ENCODE results near the gene MIPOL1.
"Not testable (repeated sequence)": the region's sequence is repeated elsewhere in the genome, so short reads cannot be mapped to it uniquely, and the experiment has no call there.

The MIPOL1 gene

DNA sequence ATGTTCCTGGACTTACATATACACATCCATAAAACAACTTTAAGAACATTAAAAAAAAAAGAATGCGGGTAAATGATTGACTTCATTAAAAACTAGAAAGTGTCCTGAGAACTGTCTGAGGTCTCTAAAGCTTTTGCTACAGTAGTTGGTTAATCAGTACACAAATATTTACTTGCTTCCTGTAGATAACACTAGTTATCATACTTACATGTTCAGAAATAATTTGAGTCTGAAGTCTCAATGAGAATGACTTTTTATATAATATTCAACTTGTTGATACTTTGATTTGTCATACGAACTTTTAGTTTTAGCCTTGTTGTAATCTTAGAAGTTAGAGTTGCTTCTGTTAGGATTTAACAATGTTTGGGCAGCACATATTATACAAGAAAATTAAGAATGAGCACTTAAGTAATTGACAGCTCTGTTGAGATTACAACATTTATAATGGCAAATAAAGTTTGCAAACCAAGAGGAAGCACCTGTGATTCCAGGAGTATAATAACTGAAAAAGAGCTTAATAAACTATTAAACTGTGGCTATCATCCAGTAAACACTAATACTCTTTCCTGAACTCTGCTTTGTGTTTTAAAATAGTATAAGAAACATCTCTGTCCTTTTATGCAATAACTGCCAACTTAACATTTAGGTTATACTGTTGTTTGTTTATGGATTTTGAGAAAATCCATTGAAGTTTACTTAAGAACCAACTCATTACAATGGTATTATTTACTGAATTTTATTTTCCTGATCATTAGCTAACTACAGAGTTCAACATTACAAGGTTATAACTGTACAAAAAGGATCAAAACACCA is 131.7 kb downstream of the MIPOL1 start:
- Mint-ChIP-seq H3K4me3 (no peak overlapping the region), H3K9me3 (peaks cover 5% of the 10 kb centered on the region), H3K27me3 (no peaks in the 10 kb centered on the region), H3K27ac (no peak overlapping the region), H3K4me1 (ENCODE audit: low read depth) (no peaks in the 10 kb centered on the region), H3K36me3 (ENCODE audit: low read depth) (no peaks in the 10 kb centered on the region)

DNA sequence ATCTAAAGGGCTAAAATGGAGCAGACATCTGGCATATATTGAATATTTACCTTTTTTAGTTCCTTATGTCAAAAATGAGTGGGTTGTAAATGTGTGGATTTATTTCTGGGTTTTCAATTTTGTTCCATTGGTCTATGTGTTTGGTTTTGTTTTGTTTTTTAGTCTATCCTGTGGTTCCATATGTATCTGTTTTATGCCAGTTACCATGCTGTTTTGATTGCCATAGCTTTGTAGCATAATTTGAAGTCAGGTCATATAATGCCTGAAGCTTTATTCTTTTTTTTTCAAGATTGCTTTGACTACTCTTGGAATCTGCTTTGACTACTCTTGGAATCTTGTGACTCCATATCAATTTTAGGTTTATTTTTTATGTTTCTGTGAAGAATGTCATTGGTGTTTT is 133.2 kb downstream of the MIPOL1 start:
- Mint-ChIP-seq H3K4me3 (no peak overlapping the region), H3K4me1 (ENCODE audit: low read depth) (no peaks in the 10 kb centered on the region), H3K9me3 (peaks cover 5% of the 10 kb centered on the region), H3K27me3 (no peaks in the 10 kb centered on the region), H3K36me3 (ENCODE audit: low read depth) (no peaks in the 10 kb centered on the region), H3K27ac (no peak overlapping the region)

DNA sequence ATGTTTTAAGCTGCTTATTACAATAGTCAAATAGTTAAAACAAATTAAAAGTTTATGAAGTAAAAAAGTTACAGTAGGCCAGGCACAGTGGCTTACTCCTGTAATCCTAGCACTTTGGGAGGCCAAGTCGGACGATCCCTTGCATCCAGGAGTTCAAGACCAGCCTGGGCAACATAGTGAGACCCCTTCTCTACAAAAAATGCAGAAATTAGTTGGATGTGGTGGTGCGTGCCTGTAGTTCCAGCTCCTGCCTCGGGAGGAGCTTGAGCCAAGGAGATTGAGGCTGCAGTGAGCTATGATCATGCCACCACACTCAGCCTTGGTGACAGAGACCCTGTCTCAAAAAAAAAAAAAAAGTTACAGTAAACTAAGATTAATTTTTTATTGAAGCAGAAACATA is 142.6 kb downstream of the MIPOL1 start:
- no peak overlapping the region for H3K4me3 Mint-ChIP-seq
- no peak overlapping the region for H3K27ac Mint-ChIP-seq
- H3K27me3 Mint-ChIP-seq: no peaks in the 10 kb centered on the region
- peaks cover 3% of the 10 kb centered on the region for H3K9me3 Mint-ChIP-seq
- H3K36me3 Mint-ChIP-seq (ENCODE audit: low read depth): no peaks in the 10 kb centered on the region
- H3K4me1 Mint-ChIP-seq (ENCODE audit: low read depth): no peaks in the 10 kb centered on the region

DNA sequence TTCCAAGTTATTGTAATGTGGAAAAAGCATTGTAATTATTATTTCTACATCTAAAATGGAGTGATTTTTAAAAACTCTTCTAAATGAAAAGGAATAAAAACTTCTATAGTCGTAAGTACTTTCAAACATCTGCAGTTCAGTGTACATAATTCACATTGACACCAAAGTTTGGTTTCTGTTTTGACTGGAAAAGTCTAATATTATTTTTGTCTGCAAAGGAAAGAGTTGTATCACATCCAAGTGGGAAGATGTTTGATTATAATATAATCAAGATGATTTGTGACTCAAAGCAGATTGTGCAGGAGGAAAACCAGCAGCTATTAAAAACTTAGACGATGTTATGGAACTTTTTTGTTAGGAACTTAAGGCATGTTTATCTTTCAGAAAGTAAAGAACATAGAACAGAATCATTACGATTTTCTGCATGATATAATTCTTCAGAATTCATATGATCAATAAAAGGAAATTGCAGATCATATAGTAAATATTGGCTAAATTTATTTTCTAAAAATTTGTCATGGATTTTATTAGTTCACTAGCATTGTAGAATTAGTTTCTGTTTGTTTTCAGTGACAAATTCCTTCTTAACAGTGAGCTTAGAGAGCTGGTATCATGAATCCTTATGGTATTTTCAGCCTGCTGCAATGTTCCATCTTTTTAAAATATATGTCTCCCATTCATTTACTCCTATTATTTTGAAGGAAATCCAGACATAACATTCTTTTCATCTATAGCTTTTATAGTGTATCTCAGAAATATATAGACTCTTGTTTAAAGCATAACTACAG is 145.8 kb downstream of the MIPOL1 start:
- peaks cover 8% of the 10 kb centered on the region for H3K9me3 Mint-ChIP-seq
- no peaks in the 10 kb centered on the region for H3K4me1 Mint-ChIP-seq (ENCODE audit: low read depth)
- H3K36me3 Mint-ChIP-seq (ENCODE audit: low read depth): no peaks in the 10 kb centered on the region
- no peaks in the 10 kb centered on the region for H3K27me3 Mint-ChIP-seq
- H3K4me3 Mint-ChIP-seq: no peak overlapping the region
- no peak overlapping the region for H3K27ac Mint-ChIP-seq

DNA sequence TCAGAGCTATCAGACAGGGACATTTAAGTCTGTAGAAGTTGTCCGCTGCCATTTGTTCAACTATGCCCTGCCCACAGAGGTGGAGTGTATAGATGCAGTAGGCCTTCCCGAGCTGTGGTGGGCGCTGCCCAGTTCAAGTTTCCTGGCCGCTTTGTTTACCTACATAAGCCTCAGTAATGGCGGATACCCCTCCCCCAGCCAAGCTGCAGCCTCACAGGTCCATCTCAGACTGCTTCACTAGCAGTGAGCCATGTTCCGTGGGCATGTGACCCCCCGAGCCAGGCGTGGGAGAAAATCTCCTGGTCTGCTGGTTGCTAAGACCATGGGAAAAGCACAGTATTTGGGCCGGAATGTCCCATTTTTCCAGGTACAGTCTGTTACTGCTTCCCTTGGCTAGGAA is 165.9 kb downstream of the MIPOL1 start:
- no peaks in the 10 kb centered on the region for H3K4me1 Mint-ChIP-seq (ENCODE audit: low read depth)
- H3K27me3 Mint-ChIP-seq: no peaks in the 10 kb centered on the region
- no peak overlapping the region for H3K27ac Mint-ChIP-seq
- H3K36me3 Mint-ChIP-seq (ENCODE audit: low read depth): no peaks in the 10 kb centered on the region
- H3K4me3 Mint-ChIP-seq: no peak overlapping the region
- H3K9me3 Mint-ChIP-seq: peaks cover 34% of the 10 kb centered on the region

DNA sequence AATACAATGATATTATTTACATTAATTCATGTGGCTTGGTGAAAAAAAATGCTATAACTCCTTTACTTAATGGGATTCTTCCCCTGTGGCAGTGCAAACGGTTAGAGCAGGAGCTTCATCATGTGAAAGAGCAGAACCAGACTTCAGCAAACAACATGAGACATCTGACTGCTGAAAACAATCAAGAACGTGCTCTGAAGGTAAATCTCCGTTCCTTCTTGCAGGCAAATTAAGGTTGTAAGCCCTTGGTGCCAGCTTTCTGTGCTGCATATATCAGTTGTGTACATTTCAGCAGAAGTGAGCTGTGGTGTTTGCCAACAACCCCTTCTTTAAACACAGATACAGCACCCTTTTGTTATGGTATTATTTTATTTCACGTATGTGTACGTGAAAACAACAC is 171.7 kb downstream of the MIPOL1 start:
- Mint-ChIP-seq H3K36me3 (ENCODE audit: low read depth) (no peaks in the 10 kb centered on the region), H3K27ac (no peak overlapping the region), H3K27me3 (no peaks in the 10 kb centered on the region), H3K4me1 (ENCODE audit: low read depth) (no peaks in the 10 kb centered on the region), H3K9me3 (peaks cover 18% of the 10 kb centered on the region), H3K4me3 (no peak overlapping the region)

DNA sequence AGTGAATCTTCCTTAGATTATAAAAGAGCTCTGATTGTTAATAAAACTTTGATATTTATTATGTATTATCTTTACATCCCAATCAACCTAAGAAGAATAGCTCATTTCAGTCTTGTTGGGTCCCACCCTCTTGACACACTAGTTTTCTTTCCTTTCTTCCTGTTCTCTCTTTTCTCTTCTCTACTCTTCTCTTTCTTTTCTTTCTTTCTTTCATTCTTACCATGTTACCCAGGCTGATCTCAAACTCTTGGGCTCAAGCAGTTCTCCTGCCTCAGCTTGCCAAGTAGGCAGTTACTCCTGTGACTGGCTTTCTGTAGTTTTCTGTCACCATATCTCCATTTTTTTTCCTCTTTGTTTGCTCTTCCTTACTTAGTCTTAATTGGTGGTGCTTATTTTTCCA is 177.8 kb downstream of the MIPOL1 start:
- Mint-ChIP-seq H3K27ac (no peak overlapping the region), H3K36me3 (ENCODE audit: low read depth) (no peaks in the 10 kb centered on the region), H3K4me1 (ENCODE audit: low read depth) (no peaks in the 10 kb centered on the region), H3K4me3 (no peak overlapping the region), H3K27me3 (no peaks in the 10 kb centered on the region), H3K9me3 (peaks cover 6% of the 10 kb centered on the region)

DNA sequence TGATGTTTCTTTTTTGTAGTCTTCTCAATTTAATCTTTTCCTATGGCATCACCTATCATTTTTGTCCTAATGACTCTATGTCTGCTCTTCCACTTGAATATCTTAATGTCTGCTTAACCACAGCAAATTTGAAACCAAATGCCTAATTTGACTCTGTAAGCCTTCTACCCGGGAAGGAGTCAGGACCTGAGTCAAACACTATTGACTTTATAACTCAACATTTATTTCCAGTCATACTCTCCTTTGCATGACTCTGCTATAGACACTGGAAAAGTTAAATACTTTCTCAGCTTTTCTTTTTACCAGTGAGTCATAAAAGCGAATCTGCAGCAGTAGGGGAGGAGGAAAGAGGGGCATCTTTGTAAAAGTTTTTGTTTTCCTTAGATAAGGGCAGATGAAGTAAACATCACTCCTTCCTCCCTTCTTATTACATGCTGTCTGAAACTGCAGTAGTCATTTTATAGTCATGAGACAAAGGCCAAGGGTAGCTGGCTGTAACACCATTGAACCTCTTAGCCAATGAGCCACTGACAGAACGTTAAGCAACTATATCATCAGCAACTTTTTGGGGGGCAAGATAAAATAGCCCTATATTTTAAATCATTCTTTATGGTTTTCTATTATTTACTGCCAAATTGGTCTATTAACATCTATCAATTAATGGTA is 179.3 kb downstream of the MIPOL1 start:
- H3K4me3 Mint-ChIP-seq: no peak overlapping the region
- no peak overlapping the region for H3K27ac Mint-ChIP-seq
- no peaks in the 10 kb centered on the region for H3K36me3 Mint-ChIP-seq (ENCODE audit: low read depth)
- no peaks in the 10 kb centered on the region for H3K27me3 Mint-ChIP-seq
- H3K9me3 Mint-ChIP-seq: peaks cover 6% of the 10 kb centered on the region
- H3K4me1 Mint-ChIP-seq (ENCODE audit: low read depth): no peaks in the 10 kb centered on the region

DNA sequence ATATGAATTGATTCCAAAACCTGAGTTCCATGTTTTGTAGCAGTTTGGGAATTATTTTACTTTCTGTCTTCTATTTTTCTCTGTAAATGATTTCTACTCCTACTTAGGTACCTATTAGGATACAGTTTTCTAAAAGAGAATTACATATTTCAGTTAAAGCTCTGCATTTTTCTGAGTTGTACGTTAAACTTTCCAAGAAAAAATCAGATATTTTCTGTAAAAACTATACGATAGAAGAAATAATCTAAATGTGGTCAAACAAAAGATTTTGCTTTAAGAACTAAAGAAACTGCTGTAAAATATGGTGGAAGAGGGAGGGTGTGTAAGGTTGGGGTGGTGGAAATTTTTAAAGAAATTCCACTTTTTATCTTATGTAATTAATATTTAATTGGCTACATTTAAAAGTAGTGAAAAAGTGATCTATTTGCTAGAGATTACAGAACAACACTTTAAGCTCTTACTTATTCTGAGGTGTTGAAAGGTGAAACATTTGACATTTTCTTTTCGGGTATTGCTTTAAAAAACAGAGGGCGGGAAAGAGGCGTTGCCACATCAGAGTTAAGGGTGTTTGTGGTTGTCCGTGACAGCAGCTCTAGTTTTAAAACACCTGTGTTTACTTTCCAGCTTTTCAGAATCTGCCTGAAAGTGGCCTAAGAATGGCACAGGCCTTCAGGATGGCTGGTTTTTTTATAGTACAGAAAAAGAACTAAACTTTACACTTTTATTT is 187.3 kb downstream of the MIPOL1 start:
- Mint-ChIP-seq H3K4me3 (no peak overlapping the region), H3K9me3 (peaks cover 7% of the 10 kb centered on the region), H3K4me1 (ENCODE audit: low read depth) (no peaks in the 10 kb centered on the region), H3K27me3 (no peaks in the 10 kb centered on the region), H3K36me3 (ENCODE audit: low read depth) (no peaks in the 10 kb centered on the region), H3K27ac (no peak overlapping the region)

DNA sequence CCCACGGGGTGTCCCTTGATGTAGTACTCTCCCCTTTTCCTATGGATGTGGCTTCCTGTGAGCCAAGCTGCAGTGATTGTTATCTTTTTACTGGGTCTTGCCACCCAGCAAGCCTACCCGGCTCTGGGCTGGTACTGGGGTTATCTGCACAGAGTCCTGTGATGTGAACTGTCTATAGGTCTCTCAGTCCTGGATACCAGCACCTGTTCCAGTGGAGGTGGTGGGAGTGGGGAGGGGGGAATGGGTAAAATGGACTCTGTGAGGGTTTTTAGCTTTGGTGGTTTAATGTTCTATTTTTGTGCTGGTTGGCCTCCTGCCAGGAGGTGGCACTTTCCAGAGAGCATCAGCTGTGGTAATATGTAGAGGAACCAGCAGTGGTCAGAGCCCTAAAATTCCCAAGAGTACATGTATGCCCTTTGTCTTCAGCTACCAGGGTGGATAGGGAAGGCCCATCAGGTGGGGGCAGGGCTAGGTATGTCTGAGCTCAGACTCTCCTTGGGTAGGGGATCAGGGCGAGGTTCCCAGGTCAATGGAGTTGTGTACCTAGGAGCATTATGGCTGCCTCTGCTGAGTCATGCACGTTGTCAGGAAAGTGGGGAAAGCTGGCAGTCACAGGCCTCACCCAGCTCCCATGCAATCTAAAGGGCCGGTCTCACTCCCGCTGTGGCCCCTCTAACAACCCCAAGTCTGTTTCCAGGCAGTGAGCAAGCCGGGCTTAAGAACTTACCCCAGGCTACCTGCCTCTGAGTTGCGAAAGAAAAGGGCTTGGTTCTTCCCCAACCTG is 199.6 kb downstream of the MIPOL1 start:
- not testable (repeated sequence) for H3K4me3 Mint-ChIP-seq; H3K27me3 Mint-ChIP-seq; H3K36me3 Mint-ChIP-seq (ENCODE audit: low read depth); H3K4me1 Mint-ChIP-seq (ENCODE audit: low read depth); H3K27ac Mint-ChIP-seq
- H3K9me3 Mint-ChIP-seq: peaks cover 20% of the 10 kb centered on the region

DNA sequence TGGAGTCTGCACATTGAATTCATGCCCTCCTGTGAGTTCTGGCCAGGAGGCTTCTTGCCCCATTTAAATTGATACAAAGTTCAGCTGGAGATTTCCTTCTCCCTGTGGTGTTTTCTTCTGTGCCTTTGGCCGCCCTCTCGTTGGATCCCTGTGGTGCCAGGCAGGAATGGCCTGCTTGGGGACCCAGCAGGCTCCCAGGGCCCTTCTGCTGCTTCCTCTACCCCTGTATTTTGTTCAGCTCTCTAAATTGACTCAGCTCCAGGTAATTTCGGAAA is 200.1 kb downstream of the MIPOL1 start:
- Mint-ChIP-seq H3K4me1 (ENCODE audit: low read depth) (no peaks in the 10 kb centered on the region), H3K27me3 (no peaks in the 10 kb centered on the region), H3K27ac (no peak overlapping the region), H3K9me3 (peaks cover 20% of the 10 kb centered on the region), H3K36me3 (ENCODE audit: low read depth) (no peaks in the 10 kb centered on the region), H3K4me3 (no peak overlapping the region)

DNA sequence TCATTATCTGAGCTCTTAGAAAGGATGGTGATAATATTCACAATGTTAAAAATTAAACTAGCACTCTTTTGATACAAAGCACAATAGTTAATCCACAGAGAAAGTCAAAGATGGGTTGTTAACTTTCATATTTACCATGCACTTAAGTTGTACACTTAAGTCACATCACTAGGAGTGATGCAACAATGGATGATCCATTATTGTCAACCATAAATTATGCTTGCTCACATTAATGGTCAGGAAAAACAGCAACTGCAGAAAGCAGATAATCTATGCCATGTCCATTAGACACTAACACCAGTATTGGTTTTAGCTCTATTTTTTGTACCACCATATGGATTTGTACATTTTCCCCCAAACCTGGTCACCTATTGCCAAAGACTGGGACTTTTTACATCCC is 201.8 kb downstream of the MIPOL1 start:
- H3K27ac Mint-ChIP-seq: no peak overlapping the region
- H3K27me3 Mint-ChIP-seq: no peaks in the 10 kb centered on the region
- no peak overlapping the region for H3K4me3 Mint-ChIP-seq
- no peaks in the 10 kb centered on the region for H3K36me3 Mint-ChIP-seq (ENCODE audit: low read depth)
- H3K4me1 Mint-ChIP-seq (ENCODE audit: low read depth): no peaks in the 10 kb centered on the region
- peaks cover 15% of the 10 kb centered on the region for H3K9me3 Mint-ChIP-seq

DNA sequence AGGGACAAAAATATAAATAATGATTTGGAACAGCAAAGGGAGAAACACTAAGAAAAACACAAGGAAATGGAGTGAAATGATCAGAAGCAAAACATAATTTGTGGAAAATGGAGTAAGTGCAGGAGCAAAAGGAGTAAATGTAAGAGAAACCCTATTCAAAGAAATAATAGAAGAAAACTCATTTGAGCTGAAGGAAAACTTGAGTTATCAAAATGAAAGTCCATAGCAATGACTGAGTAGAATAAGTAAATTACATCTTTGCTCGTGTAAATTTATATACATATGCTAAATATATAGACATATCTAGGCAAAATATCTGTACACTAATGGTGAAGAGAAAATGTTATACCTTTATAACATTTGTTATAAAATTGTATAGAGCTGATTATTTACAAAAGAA is 203.4 kb downstream of the MIPOL1 start:
- Mint-ChIP-seq H3K4me1 (ENCODE audit: low read depth) (no peaks in the 10 kb centered on the region), H3K4me3 (no peak overlapping the region), H3K27me3 (no peaks in the 10 kb centered on the region), H3K36me3 (ENCODE audit: low read depth) (no peaks in the 10 kb centered on the region), H3K9me3 (peaks cover 14% of the 10 kb centered on the region), H3K27ac (no peak overlapping the region)

DNA sequence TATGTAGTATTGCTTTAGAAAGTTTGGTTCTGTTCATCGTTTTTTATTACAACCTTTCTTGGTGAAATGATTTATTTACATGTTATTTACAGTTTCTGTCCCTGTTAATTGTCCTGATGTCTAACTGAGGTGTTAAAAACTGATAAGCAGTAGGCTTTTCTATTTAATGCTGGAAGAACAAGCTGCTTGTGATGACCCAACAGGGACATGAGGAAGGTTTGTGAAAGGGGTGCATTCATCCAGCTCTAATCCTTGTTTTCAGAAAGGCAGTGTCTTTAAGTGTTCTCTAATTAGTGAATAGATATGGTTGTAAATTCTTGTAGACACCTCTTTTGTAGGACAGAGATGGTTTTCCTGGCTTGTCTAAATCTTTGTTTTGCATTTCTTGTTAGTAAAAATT is 205.9 kb downstream of the MIPOL1 start:
- Mint-ChIP-seq H3K4me1 (ENCODE audit: low read depth) (no peaks in the 10 kb centered on the region), H3K9me3 (peaks cover 6% of the 10 kb centered on the region), H3K4me3 (no peak overlapping the region), H3K36me3 (ENCODE audit: low read depth) (no peaks in the 10 kb centered on the region), H3K27me3 (no peaks in the 10 kb centered on the region), H3K27ac (no peak overlapping the region)
